ENCODE results near the gene F11R. TPM values are rescaled to one million over a fixed set of nuclear protein-coding genes. Genes with fewer than 3 reads are reported as not detected.

Gene F11R
- total RNA-seq, 4 donors from 2014 or later = 31.7 to 52.8 (median 44.4) TPM

DNA sequence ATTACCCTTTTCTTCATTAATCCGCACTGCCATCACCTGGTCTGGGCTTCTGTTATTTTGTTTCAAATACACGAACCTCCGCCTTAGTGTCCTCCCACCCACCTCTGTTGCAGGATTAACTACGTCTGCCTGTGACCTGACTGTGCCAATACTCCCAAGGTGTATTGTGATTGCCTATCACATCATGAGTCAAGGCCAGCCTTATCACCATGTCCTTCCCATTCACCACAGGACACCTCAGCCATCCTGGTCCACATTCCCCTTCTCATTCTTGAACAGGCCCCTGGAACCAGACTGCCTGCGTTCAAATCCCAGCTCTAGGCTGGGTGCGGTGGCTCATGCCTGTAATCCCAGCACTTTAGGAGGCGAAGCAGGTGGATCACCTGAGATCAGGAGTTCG, 14.4 kb downstream of the F11R start:
- TF ChIP-seq, protein P1, sequence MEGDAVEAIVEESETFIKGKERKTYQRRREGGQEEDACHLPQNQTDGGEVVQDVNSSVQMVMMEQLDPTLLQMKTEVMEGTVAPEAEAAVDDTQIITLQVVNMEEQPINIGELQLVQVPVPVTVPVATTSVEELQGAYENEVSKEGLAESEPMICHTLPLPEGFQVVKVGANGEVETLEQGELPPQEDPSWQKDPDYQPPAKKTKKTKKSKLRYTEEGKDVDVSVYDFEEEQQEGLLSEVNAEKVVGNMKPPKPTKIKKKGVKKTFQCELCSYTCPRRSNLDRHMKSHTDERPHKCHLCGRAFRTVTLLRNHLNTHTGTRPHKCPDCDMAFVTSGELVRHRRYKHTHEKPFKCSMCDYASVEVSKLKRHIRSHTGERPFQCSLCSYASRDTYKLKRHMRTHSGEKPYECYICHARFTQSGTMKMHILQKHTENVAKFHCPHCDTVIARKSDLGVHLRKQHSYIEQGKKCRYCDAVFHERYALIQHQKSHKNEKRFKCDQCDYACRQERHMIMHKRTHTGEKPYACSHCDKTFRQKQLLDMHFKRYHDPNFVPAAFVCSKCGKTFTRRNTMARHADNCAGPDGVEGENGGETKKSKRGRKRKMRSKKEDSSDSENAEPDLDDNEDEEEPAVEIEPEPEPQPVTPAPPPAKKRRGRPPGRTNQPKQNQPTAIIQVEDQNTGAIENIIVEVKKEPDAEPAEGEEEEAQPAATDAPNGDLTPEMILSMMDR (IDR thresholded peaks at IDR 0.05) = no peak
- ATAC-seq (ENCODE audit: low FRiP score) (no peak), DNase-seq (ENCODE audit: low spot score) (no peak)

DNA sequence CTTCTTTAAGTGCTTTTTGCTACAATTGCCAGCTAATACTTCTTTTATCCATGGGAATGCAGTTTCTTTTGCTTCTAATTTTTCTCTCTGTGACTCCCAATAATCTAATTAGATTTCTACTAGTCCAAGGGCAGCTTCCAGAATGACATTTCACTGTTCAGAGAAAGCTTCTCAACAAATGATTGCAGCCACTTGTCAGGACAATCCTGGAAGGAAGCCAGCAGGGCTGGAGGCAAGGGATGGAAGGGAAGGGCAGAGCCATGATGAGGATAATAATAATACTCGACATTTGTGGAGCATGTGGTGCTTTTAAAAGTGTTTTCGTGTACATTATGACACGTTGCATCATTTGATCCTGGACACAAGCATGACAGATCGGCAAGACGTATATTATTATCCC, 19.4 kb downstream of the F11R start:
- TF ChIP-seq, protein P1 (IDR thresholded peaks at IDR 0.05) = no peak
- DNase-seq (ENCODE audit: low spot score) (no peak), ATAC-seq (ENCODE audit: low FRiP score) (no peak)

- ATAC-seq (ENCODE audit: low FRiP score) (no peak), DNase-seq (ENCODE audit: low spot score) (no peak)
- TF ChIP-seq, protein P1 (IDR thresholded peaks at IDR 0.05) = no peak
These were observed 20.0 kb downstream of the F11R start for GRCh38 chr1:161000736-161001480.

DNA sequence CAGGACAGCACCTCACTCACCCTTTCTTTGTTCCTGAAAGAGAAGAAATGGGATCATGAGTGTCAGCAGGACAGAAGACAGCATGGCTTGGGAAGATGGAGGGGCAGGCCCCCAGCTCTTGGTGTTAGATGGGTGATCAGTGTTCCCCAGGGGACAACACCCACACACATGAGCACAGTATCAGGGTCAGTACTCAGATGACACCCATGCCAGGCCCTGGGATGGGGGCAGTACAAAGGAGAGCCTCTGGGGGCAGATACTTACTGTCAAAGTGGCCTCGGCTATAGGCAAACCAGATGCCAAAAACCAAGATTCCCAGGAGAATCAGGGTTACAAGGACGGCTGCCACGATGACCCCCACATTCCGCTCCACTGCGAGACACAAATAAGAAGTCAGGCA, 21.6 kb downstream of the F11R start:
- no peak for DNase-seq (ENCODE audit: low spot score)
- TF ChIP-seq, protein P1 (IDR thresholded peaks at IDR 0.05) = no peak
- ATAC-seq (ENCODE audit: low FRiP score) = no peak

DNA sequence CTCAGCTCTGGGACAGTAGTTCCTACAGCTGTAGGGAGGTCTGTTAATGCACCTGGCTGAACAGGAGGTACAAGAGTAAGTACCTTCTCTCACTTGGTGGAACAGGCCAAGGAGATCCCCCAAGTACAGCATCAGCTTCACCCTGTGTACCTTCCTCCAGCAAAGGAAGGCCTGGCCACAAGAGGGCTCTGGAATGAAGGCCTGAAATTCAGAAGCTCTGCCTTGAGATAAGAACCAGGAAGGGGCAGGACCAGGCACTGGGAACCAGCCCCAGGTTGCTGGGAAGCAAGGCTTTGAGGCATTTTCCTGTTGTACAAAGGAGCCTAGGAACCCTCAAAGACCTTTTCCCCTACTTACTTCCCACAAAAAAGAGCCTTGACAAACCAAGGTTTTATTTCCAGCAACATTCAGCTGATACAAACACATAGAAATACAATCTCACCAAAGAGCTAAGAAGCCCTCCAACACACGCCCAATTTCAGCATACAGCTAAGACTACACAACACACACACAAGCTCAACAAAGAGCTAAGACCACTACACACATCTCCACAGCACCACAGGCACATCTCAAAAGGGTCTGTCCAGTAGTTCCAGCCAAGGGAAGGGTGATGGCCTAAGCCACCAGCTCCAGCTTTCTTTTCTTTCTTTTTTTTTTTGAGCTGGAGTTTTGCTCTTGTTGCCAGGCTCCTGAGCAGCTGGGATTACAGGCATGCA, 23.5 kb downstream of the F11R start:
- ATAC-seq (ENCODE audit: low FRiP score) (peak; percentile 87), DNase-seq (ENCODE audit: low spot score) (peak; percentile 46)
- TF ChIP-seq, protein P1 (IDR thresholded peaks at IDR 0.05) = peak in 1 of 3 donors; percentile 49

DNA sequence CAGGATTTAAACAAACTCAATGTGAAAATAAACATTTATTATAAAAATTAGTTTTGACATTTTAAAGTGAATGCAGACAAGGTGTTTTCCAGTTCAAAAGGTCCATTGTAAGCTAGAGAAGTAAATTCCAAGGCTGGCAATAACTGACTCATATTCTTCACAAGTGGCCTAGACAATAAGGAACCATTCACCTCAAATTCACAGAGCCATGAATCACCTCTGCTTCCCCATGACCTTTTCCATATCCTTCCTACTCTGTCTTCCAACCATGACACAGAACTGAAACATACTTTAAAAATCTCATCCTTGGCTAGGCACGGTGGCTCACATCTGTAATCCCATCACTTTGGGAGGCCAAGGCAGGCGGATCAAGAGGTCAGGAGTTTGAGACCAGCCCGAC, 24.8 kb downstream of the F11R start:
- DNase-seq (ENCODE audit: low spot score) = no peak
- no peak for ATAC-seq (ENCODE audit: low FRiP score)
- TF ChIP-seq, protein P1 (IDR thresholded peaks at IDR 0.05) = no peak

Data from omental fat pad (tissue), 4 donors.